GM12865 (cell line): ENCODE results near the gene ITM2A.
A peak's percentile ranks its signal among the peaks of the same experiment; 100 is the strongest.

Source experiments
- DNase-seq: peaks from one replicate; pipeline ENCODE4 v3.0.0; 2010; ENCODE audit warnings: low read depth
- H3K4me3 ChIP-seq: 2 replicates; pipeline ENCODE4 v1.5.1; 2011; ENCODE audit warnings: mild to moderate bottlenecking, low read depth, low read length, control low read depth
- CTCF ChIP-seq: IDR thresholded peaks from 2 replicates; pipeline ENCODE4 v1.5.1; 2011; ENCODE audit warnings: low read length, control low read depth, low read depth, inconsistent platforms; ENCODE audit not compliant: insufficient read depth; ENCODE audit errors: missing control alignments

Gene ITM2A

DNA sequence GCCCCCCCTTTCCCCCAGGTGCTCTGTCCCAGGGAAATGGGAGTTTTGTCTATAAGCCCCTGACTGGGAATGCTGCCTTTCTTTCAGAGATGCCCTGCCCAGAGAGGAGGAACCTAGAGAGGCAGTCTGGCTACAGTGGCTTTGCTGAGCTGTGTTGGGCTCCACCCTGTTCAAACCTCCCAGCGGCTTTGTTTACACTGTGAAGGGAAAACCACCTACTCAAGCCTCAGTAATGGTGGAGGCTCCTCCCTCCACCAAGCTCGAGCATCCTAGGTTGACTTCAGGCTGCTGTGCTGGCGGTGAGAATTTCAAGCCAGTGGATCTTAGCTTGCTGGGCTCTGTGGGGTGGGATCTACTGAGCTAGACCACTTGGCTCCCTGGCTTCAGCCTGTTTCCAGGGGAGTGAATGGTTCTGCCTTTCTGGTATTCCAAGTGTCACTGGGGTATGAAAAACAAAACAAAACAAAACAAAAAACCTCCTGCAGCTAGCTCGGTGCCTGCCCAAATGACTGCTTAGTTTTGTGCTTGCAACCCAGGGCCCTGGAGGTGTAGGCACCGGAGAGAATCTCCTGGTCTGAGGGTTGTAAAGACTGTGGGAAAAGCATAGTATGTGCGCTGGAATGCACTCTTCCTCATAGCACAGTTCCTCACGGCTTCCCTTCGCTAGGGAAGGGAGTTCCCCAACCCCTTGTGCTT lies 41.7 kb downstream of the ITM2A start:
- peak; percentile 24 for DNase-seq

More for the DNA sequence above, 41.7 kb downstream of the ITM2A start:
- TF ChIP-seq CTCF: no peak
- H3K4me3 ChIP-seq: peak overlapping the region; percentile 17; the same call in 1 of the 2 replicates
